OCI-LY3 (cell line): ENCODE measurements around the gene PDE9A.

Experiments
- H2AFZ ChIP-seq: fragments of 200-600, 300-600 bp; shearing (Covaris generic); 2 replicates; pipeline ENCODE4 v1.6.0; 2014; ENCODE audit warnings: antibody characterized with exemption, low read depth, low read length
- H3K27ac ChIP-seq: fragments of 200-600, 300-600 bp; sonication (generic); 2 replicates; pipeline ENCODE4 v1.5.1; 2014; ENCODE audit warnings: mild to moderate bottlenecking, low read length, moderate library complexity, mixed read lengths
- H3K27me3 ChIP-seq: fragments of 200-600, 300-600 bp; sonication (generic); 2 replicates; pipeline ENCODE4 v1.6.1; 2014; ENCODE audit warnings: low read depth, low read length, mixed read lengths
- H3K36me3 ChIP-seq: fragments of 200-600, 300-600 bp; sonication (generic); replicated peaks from 2 replicates; pipeline ENCODE3; 2014; ENCODE audit warnings: low read depth, low read length, mixed read lengths
- H3K4me1 ChIP-seq: fragments of 300-600, 200-600 bp; sonication (generic); 2 replicates; pipeline ENCODE4 v1.6.1; 2014; ENCODE audit warnings: low read length, mixed read lengths
- H3K4me2 ChIP-seq: fragments of 200-600, 300-600 bp; sonication (generic); 2 replicates; pipeline ENCODE4 v1.6.1; 2014; ENCODE audit warnings: low read length, mixed read lengths
- H3K4me3 ChIP-seq: fragments of 300-600, 200-600 bp; sonication (generic); 2 replicates; pipeline ENCODE4 v1.5.1; 2014; ENCODE audit warnings: antibody characterized with exemption, mild to moderate bottlenecking, low read length, moderate library complexity
- H3K79me2 ChIP-seq: fragments of 300-600, 200-600 bp; shearing (Covaris generic); 2 replicates; pipeline ENCODE4 v1.6.1; 2014; ENCODE audit warnings: mild to moderate bottlenecking, low read length, mixed read lengths
- H3K9ac ChIP-seq: fragments of 300-600, 200-600 bp; shearing (Covaris generic); 2 replicates; pipeline ENCODE4 v1.6.0; 2014; ENCODE audit warnings: mild to moderate bottlenecking, low read length, moderate library complexity
- H3K9me3 ChIP-seq: fragments of 200-600, 300-600 bp; shearing (Covaris generic); 2 replicates; pipeline ENCODE4 v1.6.1; 2014; ENCODE audit warnings: low read length, mixed read lengths; ENCODE audit not compliant: insufficient read depth
- H4K20me1 ChIP-seq: fragments of 200-600, 300-600 bp; sonication (generic); 2 replicates; pipeline ENCODE4 v1.6.1; 2016; ENCODE audit warnings: low read length, mixed read lengths; ENCODE audit not compliant: insufficient read depth
- CTCF ChIP-seq: fragments of 200-600, 300-600 bp; sonication (generic); IDR thresholded peaks from 2 replicates; pipeline ENCODE4 v1.5.1; 2014; ENCODE audit warnings: antibody characterized with exemption, low read length, low read depth
- EZH2phosphoT487 ChIP-seq: fragments of 200-600 bp; shearing (Covaris generic); IDR thresholded peaks from 2 replicates; pipeline ENCODE4 v1.6.1; 2018; ENCODE audit warnings: antibody characterized with exemption, mixed run types, low read depth

The PDE9A gene

DNA sequence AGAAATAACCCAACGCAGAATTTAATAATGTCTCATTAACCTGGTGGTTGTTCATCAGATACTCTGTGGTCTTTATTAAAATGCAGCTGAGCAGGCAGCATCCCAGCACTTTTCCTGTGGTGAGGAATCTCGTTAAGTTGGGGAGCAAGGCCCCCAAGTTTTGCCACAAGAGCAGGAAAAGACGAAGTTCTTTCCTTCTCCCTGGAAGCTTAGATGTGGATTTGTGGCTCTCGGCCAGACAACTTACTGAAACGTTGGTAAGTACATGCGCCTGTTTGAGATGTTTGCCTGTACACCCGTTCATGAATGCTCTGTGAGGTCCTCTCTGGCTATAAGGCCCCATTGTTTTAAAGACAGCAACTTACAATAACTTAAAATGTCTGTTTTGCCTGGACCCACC lies 34.3 kb upstream of the PDE9A start:
- H3K27me3 ChIP-seq: peaks cover 20% of the 10 kb centered on the region
- H2AFZ ChIP-seq: no peak overlapping the region
- H3K27ac ChIP-seq: no peak overlapping the region
- H3K4me2 ChIP-seq: no peak overlapping the region
- no peaks in the 10 kb centered on the region for H4K20me1 ChIP-seq
- H3K9ac ChIP-seq: no peak overlapping the region
- peaks cover 9% of the 10 kb centered on the region; the same call in 1 of the 2 replicates for H3K4me1 ChIP-seq
- H3K9me3 ChIP-seq: no peaks in the 10 kb centered on the region
- TF ChIP-seq CTCF (no peak), EZH2phosphoT487 (no peak)
- H3K4me3 ChIP-seq: no peak overlapping the region
- no peaks in the 10 kb centered on the region for H3K79me2 ChIP-seq
- H3K36me3 ChIP-seq: no peaks in the 10 kb centered on the region

GRCh38 chr21:42619841-42620240 lies 33.6 kb upstream of the PDE9A start:
- Histone ChIP-seq H3K4me2 (no peak overlapping the region), H3K27ac (no peak overlapping the region), H3K36me3 (no peaks in the 10 kb centered on the region), H3K4me3 (no peak overlapping the region), H3K27me3 (peaks cover 20% of the 10 kb centered on the region), H3K4me1 (peaks cover 11% of the 10 kb centered on the region; the same call in 1 of the 2 replicates), H4K20me1 (no peaks in the 10 kb centered on the region), H2AFZ (no peak overlapping the region), H3K9ac (no peak overlapping the region), H3K79me2 (no peaks in the 10 kb centered on the region), H3K9me3 (no peaks in the 10 kb centered on the region)
- no peak for TF ChIP-seq EZH2phosphoT487
- TF ChIP-seq CTCF: no peak

DNA sequence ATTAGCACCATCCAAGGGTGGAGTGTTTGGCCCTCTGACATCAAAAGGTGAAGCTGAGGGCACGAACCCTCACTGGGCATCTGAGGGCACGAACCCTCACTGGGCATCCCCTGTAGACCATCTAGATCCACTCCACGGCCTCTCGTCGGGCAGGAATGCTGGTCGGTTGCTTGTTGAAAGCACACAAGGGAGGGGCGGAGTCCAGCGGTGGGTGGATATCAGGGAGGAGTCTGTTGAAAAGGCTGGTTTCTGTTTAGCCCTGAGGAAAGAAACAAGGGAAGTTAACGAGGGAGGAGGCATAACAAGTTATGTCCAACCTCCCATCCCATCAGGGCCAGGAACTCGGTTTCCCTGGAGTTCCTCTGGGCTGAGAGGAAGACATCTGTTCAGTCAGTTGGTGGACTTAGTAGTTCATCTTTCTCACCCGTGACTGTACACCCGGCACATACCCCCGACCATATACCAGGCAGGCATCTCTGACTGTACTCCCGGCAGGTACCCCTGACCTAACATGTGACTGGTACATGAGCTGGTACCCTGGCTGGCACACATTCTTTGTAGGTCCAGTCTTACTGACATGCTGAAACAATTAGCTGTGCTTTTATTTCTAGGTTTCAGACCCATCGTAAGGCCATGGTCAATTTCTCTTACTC lies 32.1 kb upstream of the PDE9A start:
- Histone ChIP-seq H3K36me3 (no peaks in the 10 kb centered on the region), H3K79me2 (no peaks in the 10 kb centered on the region), H3K9me3 (no peaks in the 10 kb centered on the region), H3K4me1 (peaks cover 6% of the 10 kb centered on the region; the same call in 1 of the 2 replicates), H3K27me3 (peaks cover 20% of the 10 kb centered on the region), H3K27ac (no peak overlapping the region), H3K4me3 (no peak overlapping the region), H2AFZ (no peak overlapping the region), H3K4me2 (no peak overlapping the region), H4K20me1 (no peaks in the 10 kb centered on the region), H3K9ac (no peak overlapping the region)
- no peak for TF ChIP-seq CTCF
- TF ChIP-seq EZH2phosphoT487: no peak

DNA sequence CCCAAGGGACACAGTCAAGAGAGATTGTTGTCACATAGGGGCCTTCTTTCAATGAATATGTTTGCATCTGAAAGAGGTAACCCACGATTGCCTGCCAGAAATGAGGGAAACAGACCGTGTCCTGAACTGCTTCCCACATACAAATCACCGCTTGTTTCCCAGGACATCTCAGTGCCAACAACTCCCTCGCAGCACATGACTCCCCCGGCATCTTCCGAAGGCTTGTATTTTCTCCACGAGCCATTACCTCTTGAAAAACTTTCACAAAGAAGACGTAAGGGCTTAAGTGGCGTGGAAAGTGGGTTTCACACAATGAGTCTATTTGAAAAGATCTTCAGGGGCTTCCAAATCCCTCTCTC lies 31.6 kb upstream of the PDE9A start:
- Histone ChIP-seq H3K4me2 (no peak overlapping the region), H3K4me3 (no peak overlapping the region), H3K27ac (no peak overlapping the region), H3K9me3 (no peaks in the 10 kb centered on the region), H3K79me2 (no peaks in the 10 kb centered on the region), H2AFZ (no peak overlapping the region), H3K27me3 (peaks cover 20% of the 10 kb centered on the region), H3K9ac (no peak overlapping the region), H4K20me1 (no peaks in the 10 kb centered on the region), H3K36me3 (no peaks in the 10 kb centered on the region), H3K4me1 (peaks cover 6% of the 10 kb centered on the region; the same call in 1 of the 2 replicates)
- TF ChIP-seq EZH2phosphoT487: no peak
- no peak for TF ChIP-seq CTCF
